ENCODE measurements around the gene SLIRP.
"Not testable (repeated sequence)": the region's sequence is repeated elsewhere in the genome, so short reads cannot be mapped to it uniquely, and the experiment has no call there.

The SLIRP gene

DNA sequence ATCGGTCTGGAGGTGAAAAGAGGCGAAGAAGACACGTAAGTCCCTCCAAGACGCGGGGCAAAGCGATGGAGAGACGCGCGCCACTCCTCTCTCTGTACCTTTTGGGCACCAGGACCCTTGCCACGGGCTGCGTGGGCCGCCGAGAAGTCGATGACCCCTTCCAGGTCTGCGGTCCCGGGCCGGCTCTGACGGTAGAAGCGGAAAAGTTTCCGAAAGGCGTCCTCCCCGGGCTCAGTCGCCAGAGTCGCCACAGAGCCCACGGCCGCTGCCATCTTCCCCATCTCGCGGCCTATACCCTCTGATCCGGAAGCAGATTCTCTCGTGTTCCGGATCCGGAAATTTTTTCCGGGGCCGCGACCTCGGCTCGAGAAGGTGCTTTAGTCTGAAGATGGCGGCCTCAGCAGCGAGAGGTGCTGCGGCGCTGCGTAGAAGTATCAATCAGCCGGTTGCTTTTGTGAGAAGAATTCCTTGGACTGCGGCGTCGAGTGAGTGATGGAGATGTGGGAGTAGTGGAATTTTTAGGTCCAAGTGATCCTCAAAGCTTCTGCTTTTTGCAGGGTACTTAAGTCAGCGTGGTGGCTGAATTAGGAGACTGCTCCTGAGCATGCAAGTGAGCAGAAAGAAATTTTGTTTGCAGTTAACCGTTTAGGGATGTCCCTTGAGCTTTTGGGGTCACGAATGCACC is at the start of gene SLIRP, which contains the start of gene ALKBH1:
SLIRP (plus strand) TSS at position 380 of the 685 bp plus-strand sequence; CDS start at position 389, 9 bp downstream.
ALKBH1 (minus strand) TSS at position 300 of the 685 bp plus-strand sequence; CDS start at position 281, 19 bp downstream.
- DNase-seq (ENCODE audit: low spot score): peak; percentile 92

- no peak for DNase-seq (ENCODE audit: low spot score)
Observed at GRCh38 chr14:77659831-77660230, 48.1 kb upstream of the SLIRP start.

DNA sequence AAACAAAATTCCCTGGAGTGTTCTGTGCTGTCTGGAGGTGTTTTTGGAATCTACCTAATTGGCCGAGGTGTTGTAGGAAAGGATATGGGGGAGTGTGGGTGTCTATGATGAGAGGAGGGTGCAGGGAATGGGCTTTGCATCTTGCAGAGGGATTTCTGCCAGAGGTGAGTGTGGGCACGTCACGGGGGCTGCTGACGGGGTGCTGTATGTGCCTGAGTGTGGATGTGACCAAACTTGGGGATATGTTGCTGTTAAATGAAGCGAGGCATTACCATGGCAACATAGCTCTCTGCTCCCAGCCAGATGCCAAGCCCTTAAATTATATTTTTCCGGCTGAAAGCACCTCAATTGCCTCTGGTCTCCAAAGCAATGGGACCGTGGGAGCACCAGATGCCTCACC is 47.1 kb upstream of the SLIRP start:
- no peak for DNase-seq (ENCODE audit: low spot score)

DNA sequence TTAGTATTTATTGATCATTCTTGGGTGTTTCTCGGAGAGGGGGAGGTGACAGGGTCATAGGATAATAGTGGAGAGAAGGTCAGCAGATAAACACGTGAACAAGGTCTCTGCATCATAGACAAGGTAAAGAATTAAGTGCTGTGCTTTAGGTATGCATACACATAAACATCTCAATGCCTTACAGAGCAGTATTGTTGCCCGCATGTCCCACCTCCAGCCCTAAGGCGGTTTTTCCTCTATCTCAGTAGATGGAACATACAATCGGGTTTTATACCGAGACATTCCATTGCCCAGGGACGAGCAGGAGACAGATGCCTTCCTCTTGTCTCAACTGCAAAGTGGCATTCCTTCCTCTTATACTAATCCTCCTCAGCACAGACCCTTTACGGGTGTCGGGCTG is 46.3 kb upstream of the SLIRP start:
- not testable (repeated sequence) for DNase-seq (ENCODE audit: low spot score)

DNA sequence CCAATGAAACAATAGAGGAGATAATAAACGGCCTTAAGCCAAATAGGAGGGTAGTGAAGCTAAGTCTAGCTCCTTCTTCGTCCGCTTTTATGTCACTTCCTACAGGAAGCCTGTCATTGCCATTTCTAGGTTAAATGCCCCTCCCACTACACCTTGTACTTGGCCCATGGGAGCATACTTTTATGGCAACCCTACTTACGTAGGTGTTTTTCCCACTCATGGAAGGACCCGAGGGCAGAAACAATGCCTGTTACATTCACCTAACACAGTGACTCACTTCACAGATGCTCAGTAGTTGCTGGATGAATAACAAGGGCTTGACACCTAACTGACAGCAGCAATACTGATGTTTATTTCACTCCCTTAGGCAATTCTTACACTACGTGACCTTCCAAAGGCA is 44.6 kb upstream of the SLIRP start:
- no peak for DNase-seq (ENCODE audit: low spot score)

DNA sequence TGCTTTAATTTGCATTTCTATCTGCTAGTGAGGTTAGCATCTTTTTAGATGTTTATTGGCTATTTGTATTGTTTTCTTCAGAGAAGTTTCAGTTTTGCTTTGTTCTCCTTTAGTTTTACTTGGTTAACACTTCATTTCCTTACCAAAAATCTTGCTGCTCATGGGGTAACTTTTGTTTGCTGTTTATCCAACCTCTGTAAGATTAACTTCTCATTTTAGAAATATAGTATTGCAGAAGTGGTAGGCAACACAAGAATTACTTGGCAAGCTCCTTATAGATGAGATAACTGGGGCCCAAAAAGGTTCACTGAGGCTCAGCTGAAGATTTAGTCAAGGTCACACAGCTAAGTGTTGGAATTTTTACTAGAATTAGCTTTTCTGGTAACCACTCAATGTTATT is 40.6 kb upstream of the SLIRP start:
- no peak for DNase-seq (ENCODE audit: low spot score)

DNA sequence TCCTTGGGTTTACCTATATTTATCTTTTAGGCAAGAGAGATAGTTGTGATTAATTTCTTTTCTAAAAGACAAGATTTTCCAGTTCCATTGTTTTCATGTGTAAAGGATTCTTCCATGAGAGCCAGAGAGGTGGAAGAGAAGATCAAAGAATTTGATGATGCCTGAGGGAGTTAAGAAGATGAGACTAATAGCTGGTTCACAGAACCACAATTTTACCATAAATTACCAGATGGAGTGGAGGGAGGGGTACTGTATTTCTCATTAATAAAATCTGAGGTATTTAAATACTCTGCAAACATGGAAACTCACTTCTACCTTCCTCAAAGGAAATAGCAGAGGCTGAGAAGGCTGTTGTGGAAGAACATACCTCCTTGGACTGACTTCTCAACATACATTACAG is 34.7 kb upstream of the SLIRP start:
- no peak for DNase-seq (ENCODE audit: low spot score)

DNA sequence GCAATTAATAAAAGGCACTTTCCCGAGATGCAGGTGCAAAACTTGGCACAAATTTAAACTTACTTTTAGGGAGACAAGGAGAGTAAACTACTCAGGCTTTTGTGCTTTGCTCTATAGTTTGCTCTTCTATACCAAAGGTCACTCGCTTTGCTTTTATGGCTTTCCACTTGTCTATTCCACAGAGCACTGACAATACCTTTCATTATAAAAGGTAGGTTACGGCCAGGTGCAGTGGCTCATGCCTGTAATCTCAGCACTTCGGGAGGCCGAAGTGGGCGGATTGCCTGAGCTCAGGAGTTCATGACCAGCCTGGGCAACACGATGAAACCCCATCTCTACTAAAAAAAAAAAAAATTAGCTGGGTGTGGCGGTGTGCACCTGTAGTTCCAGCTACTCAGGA is 33.0 kb upstream of the SLIRP start:
- DNase-seq (ENCODE audit: low spot score): no peak

- DNase-seq (ENCODE audit: low spot score): no peak
Observed at GRCh38 chr14:77681196-77682157, 26.4 kb upstream of the SLIRP start.

GRCh38 chr14:77682158-77682553 is 25.7 kb upstream of the SLIRP start:
- no peak for DNase-seq (ENCODE audit: low spot score)

- no peak for DNase-seq (ENCODE audit: low spot score)
Observed at GRCh38 chr14:77691259-77691658, 16.6 kb upstream of the SLIRP start.

- peak; percentile 29 for DNase-seq (ENCODE audit: low spot score)
Observed at GRCh38 chr14:77707355-77707723, 564 bp upstream of the SLIRP start.

DNA sequence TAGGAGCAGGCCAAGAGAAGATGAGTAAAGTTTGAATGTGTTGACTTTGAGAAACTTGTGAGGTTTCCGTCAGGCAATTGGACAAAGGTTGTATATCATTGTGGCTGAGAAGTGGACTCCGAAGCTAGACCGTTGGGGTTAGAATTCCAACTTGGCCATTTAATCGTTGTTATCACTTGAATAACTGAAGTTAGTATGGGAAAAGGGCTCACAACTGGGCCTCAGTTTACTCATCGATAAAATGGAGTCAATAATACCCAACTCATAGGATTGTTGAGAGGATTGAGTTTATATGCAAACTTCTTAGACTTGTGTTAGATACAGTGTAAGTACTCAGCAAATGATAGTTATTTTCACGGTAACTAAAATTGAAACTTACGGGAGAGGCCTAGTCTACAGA is 846 bp downstream of the SLIRP start:
- no peak for DNase-seq (ENCODE audit: low spot score)

GRCh38 chr14:77709412-77709811 is 1.5 kb downstream of the SLIRP start:
- DNase-seq (ENCODE audit: low spot score): no peak

GRCh38 chr14:77710364-77710763 is 2.5 kb downstream of the SLIRP start:
- DNase-seq (ENCODE audit: low spot score): no peak

GRCh38 chr14:77714926-77715325 is 7.0 kb downstream of the SLIRP start:
- DNase-seq (ENCODE audit: low spot score): no peak

- DNase-seq (ENCODE audit: low spot score): no peak
Observed at GRCh38 chr14:77717608-77718305, 9.9 kb downstream of the SLIRP start.

DNA sequence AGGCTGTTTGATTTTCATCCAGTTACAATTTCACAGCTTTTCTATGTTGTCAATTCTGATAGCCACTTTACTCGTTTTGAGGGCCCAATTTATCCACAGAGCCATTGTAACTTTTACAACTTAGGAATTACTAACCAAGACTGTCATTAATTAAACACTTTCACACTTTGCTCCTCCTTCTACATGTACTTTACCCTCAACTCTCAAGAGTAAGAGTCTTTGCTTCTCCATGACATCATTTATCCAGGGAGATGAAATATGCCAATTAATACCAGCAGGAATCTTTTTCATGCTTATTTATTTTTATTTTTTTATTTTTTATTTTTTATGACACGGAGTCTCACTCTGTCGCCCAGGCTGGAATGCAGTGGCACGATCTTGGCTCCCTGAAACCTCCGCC is 13.5 kb downstream of the SLIRP start:
- no peak for DNase-seq (ENCODE audit: low spot score)

DNA sequence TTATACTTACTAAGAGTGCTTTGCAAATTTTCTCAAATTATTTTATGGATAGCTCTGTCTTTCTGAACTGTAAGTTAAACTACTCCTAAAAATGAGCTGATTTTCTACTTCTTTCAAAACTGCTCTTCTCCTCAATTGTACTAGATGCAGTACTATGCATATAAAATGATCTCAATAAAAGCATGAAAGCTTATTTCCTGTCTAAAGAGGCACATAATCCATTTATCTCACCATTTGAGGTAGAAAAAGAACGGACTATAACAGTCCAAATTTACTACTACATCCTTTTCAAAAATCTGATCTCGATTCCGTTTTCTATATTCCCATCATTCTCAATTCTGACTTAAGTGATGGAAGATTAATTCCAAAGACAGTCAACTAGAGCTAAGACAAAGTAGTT is 14.4 kb downstream of the SLIRP start:
- no peak for DNase-seq (ENCODE audit: low spot score)

DNA sequence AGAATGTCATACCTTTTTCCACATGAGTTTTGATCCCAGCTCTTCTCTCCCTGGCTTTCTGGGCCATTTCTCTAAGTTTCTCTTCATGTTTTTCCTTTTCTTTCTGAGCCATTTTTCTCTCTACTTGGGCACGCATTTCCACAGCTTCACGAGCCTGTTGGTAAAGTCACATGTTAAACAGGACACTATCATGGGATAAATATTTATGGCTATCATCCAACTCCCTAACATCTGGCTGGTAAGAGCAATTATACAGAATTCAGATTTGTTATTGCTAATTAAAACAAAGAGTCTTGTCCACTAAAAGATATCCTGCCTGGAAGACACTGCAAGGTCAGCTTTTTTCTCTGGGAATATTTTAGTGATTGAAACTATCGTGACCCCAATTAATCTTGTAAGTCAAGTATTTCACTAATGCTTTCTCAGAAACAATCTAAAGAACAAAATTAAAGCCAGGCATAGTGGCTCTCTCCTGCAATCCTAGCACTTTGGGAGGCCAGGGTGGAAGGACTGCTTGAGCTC is 23.1 kb downstream of the SLIRP start:
- DNase-seq (ENCODE audit: low spot score): no peak

DNA sequence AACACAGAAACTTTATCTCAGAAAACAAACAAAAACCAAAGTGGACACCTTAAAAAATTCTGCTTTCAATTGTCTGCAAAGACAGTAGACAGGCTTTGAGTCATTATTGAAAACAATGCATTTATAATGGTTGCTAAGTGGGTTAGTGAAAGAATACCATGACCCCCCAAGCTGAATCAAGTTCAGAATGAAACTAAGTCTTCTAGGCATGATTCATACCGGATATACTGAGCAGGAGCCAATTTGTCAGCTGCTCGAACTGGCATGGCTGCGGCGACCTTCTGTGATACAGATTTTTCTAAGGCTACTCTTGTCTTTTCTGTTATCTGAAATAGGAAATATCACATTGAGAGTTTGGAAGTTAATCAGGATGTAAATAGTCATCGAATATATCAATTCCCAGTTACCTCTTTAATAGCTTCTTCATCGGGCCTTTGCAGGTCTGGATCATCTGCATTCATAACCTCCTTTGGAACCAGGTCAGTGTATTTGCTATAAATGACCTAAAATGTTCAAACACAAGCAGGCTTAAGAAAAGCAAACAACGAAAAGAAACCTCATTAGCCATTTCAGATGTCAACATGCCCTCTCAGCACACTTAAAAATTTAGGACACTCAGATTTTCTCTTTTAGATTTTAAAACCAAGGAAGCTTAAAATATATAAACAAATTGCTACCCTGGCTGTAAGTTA is 30.8 kb downstream of the SLIRP start:
- no peak for DNase-seq (ENCODE audit: low spot score)

GRCh38 chr14:77741438-77741837 is 33.5 kb downstream of the SLIRP start:
- no peak for DNase-seq (ENCODE audit: low spot score)

Data from iPS-NIHi11 (cell line).